ENCODE data around the gene TMEM163.

Gene TMEM163

DNA sequence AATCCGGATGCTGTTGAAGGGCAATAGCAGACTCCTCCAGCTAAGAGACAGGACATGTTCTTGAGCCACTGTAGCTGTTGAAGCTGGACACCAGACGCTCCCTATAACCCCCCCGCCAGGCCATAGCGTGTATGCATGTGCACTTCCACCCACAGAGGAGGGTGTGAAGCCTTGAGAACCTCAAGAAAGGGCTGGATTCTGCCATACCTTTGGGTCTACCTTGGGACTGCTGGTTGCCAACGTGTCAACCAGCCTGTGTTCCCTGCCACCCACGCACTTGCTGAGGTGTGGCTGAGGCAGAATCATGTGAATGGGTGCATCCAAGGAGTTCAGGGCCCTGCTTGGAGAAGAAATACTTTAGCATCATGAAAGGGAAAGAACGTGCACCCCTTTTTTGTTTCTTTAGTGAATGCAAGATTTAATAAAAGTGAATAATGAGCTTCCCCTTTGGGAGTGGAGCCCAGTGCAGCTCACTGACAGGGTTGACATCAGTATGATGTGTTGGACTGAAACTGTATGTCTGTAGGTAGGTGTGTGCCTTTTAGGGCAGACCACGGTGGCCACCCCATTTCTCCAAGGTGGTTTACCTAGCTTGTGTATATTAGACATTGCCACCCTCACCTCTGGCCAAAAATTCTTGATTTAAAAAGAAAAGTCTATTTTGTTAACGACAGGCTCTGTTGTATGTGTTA is 266.6 kb downstream of the TMEM163 start:
- no peak for DNase-seq

- DNase-seq: no peak
Measured at GRCh38 chr2:134451347-134451630, 267.5 kb downstream of the TMEM163 start.

DNA sequence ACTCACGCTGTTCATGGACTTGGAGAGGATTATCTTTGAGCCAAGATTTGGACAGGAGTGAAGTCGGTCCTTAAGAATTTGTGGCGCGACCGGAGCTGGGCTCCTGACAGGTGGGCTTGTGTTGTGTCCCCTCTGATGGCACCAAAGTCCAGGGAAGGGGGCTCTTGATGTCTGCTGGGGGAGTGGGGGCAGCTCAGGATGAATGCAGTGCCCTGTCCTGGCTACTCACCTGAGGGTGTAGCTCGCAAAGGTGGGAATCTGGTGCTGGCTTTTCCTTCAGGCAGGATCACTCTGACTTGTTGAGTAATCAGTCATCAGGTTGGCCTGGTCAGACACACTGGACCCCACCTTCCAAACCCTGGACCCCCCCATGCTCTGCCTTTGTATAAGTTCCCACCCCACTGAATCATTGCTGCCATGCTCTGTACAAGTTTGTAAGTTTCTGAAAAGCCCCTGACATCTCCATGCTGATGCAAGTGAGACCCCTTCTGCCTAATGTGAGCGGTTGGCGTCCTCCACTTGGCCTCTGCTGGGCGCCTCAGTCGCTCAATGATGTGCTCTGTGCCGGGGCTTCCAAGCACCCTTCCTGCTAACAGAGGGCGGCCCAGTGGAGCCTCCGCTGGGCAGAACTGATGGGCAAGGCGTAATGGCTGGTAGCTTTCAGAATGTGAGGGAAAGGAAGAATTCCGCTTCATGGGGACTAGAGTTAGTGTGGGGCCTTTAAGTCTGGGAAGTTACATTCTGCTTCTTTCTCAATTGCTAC is 268.9 kb downstream of the TMEM163 start:
- no peak for DNase-seq

DNA sequence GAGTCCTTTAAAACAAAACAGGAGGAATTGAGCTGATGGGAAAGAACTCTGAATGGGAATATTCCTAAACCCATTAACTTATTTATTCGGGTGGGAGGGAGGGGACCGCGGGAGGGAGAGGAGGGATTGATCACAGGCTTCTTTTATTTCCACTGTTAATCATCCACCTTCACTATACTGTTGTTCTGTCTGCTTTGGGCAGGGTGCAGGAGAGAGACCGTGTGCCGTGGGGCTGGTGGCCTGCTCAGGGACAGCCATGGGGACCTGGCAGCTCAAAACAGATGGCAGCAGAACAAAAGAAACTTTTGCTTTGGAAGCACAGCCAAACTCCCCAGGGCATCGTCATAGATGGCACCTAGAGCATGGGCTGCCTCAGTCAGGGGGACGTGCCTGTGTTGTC is 269.6 kb downstream of the TMEM163 start:
- no peak for DNase-seq

GRCh38 chr2:134448650-134449049 is 270.1 kb downstream of the TMEM163 start:
- DNase-seq: no peak

DNA sequence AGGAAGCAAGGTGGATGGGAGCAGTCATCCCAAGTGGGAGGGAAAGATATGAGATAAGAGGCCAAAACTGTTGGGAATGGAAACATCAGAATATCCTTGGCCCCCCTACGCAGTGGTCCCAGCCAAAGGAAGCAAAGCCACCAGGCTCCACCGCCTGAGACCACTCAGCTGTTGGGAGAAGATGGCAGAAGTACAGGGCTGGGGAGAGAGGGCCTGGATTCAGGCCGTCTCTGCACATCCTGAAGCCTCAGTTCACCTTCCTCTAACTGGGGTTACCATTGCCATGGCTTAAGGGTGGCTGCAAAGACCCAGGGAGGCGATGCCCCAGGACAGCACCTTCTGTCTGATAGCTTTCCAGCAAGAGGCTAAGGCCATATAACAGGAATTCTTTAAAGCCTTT is 271.1 kb downstream of the TMEM163 start:
- DNase-seq: no peak

DNA sequence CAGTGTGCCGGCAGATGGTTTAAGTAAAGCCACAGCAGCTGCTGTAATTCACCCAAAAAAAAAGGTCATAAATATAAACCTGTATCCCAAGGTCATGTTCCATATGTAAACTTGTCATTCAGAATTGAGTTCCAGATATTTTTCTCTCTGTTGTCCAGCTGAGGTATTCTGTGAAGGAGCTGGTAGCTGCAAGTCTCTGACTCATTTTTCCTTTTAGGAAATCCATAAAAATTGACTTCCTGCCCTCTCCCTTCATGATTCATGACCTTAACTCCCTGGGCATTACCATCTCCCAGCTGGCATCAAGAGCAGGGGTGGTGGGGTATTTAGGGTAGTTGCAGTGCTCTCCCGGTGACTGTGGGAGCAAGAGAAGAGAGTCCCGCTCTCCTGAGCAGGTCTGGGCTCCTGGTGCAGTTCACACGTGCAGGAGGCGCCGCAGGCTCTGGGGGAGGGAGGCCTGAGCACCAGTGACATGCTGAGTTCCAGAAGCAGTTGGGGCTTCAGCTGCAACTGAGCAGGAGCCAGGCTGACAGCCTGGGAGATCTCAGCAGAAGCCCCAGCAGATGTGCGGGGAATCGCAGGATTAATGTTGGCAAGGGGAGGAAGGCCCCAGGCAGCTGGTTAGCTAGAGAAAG is 272.3 kb downstream of the TMEM163 start:
- no peak for DNase-seq

GRCh38 chr2:134445985-134446382 is 272.8 kb downstream of the TMEM163 start:
- DNase-seq: no peak

DNA sequence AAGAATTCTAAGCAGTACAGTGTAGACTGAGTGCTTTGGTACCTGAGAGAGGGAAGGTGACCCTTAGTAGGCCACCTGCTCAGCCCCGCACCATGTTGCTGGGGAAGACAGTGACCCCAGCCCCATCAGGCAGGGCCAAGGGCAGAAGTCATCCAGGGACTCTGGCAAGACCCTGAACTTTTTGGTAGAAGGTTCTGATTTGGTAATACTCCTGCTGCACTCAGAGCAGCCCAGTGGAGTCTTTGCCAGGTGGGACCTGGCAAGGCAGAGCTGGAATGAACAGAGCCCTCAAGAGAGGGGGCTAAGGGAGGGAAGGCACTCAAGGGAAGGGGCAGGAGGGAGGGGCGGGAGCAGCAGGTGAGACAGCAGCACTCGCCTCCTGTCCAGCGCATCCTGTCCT is 273.7 kb downstream of the TMEM163 start:
- DNase-seq: no peak

GRCh38 chr2:134443814-134444480 is 274.9 kb downstream of the TMEM163 start:
- no peak for DNase-seq

DNA sequence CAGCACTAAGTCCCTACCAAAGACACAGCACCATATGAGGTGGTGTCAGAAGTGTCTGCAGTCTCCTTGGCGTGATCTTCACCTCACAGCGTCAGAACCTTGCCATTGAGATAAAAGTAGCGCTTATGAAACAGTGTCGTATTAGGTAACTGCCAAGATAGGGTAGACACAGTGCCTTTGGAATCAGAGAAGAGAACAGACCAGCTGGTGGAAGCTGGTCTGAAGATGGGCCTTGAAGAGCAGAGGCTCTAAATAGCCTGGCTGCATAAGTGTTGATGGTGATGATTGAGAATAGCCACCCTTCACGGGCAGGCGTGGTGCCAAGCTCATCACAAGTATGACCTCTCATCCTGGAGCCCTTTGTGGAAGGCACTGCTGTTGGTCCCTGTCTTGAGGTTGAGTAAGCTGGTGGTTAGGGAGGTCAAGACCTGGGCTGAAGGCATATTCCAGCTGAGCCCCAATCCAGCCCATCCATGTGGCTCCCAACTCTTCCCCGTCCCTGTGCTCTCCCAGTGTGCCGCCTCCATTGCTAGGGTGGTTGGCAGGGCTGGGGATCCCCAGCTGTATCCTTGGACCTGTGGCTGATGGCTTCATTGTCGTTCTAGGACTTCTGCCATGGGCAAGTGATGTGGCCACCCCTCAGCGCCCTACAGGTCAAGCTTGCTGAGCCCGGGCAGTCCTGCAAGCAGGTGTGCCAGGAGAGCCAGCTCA is 277.5 kb downstream of the TMEM163 start:
- DNase-seq: no peak

- no peak for DNase-seq
Measured at GRCh38 chr2:134440336-134440909, 278.4 kb downstream of the TMEM163 start.

GRCh38 chr2:134438371-134438770 is 280.4 kb downstream of the TMEM163 start:
- no peak for DNase-seq

DNA sequence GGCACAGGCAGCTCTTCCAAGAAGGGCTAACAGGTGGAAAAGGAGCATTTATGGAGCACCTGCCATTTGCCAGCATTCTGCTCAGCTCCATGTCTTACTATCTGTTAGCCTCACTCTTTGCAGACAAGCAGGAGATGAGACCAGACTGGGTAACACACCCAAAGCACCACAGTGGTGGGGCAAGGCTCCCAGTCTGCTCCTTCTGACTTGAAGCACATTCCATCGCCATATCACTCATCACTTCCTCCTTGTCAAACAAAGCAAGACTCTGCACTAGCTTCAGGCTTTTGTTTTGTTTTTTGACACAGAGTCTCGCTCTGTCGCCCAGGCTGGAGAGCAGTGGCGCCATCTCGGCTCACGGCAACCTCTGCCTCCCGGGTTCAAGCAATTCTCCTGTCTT is 282.1 kb downstream of the TMEM163 start:
- DNase-seq: no peak

GRCh38 chr2:134435936-134436335 is 282.9 kb downstream of the TMEM163 start:
- no peak for DNase-seq

DNA sequence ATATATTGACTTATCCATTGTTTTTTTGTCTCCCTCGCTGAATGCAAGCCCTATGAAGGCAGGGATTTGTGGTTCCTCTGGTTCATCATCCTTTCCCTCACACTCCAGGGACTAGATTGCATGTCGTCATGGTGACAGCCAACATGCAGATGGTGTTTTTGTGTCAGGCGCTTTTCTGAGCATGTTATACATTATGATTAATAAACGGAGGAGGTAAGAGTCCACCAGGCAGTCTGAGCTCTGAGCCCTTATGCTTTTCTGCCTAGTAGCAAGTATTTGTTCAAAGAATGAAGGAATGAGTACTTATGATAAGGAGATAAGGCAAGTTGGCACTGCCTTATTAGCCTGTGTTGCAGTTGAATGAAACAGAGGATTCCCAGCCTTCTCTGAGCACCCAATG is 283.3 kb downstream of the TMEM163 start:
- no peak for DNase-seq

- no peak for DNase-seq
Measured at GRCh38 chr2:134433979-134434378, 284.8 kb downstream of the TMEM163 start.

DNA sequence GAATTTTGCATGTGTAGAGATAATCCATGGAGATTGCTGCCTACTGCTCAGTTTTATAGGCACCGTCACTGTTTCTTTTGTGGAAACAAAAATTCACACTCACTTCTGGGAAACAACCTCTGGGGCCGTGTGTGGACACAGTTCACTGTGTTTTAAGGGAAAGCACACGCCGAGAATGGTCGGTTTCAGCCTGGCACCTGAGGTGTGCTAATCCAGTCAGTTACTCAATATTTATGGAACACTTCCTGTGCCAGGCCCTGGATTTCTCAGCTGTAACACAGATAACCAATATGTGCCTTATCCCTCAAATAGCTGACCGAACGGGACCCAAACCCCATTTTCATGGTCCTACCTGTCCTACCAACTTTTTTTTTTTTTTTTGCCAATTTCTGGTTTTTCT is 285.3 kb downstream of the TMEM163 start:
- no peak for DNase-seq

- DNase-seq: no peak
Measured at GRCh38 chr2:134432435-134432883, 286.3 kb downstream of the TMEM163 start.

DNA sequence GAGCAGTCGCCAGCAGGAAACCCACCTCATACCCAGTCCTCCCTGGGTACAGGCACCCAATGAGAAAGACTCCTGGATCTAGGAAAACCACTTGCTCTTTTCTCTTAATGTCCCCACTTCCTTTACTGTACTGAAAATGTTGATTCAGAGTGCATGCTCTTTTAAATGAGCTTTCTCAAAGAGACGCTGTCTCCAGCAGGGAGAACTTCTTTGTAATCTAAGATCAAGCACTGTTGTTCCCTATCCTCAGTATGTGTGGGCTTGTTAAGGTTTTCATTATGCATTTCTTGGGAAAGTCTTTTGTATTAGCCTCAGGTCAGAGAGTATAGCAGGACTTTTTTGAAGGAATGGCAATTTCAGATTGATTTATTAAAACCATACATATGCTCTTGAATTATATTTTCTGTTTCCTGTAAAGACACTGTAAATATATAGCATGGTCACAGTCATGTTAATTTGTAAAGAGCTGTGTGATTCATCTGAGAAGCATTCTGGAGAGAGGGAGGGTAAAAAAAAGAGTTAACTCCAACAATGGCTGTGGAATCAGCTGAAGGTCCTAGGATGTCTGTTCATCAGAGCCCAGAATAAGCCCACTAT is 286.9 kb downstream of the TMEM163 start:
- DNase-seq: no peak

- no peak for DNase-seq
Measured at GRCh38 chr2:134429886-134430285, 288.9 kb downstream of the TMEM163 start.

DNA sequence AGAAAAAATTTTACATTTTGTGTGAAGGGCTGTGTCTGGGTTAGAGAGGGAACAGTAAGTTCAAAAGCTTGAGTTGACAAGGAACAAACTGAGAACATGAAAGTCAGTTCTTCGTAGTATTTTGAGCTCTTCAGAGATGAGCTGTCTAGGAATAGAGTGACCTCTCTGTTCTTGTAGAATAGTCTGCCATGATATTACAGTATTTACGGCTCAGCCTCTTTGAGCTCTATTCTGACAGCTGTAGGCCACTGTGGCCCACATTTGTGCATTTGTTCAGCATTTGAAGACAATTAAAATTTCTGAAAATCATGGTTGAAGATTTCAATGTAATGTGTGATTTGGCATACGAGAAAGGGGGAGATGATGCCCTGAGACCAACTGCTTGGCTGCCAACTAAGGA is 292.1 kb downstream of the TMEM163 start:
- no peak for DNase-seq
